NK-92 (cell line): ENCODE measurements around the gene KCNJ4.

Experiments used
- DNase-seq: peaks from one replicate; lab custom pipeline; 2025; ENCODE audit not compliant: unreplicated experiment; lab: John Stamatoyannopoulos, UW

KCNJ4 gene

GRCh38 chr22:38453066-38453672 is 1.8 kb downstream of the KCNJ4 start:
- no peak for DNase-seq

DNA sequence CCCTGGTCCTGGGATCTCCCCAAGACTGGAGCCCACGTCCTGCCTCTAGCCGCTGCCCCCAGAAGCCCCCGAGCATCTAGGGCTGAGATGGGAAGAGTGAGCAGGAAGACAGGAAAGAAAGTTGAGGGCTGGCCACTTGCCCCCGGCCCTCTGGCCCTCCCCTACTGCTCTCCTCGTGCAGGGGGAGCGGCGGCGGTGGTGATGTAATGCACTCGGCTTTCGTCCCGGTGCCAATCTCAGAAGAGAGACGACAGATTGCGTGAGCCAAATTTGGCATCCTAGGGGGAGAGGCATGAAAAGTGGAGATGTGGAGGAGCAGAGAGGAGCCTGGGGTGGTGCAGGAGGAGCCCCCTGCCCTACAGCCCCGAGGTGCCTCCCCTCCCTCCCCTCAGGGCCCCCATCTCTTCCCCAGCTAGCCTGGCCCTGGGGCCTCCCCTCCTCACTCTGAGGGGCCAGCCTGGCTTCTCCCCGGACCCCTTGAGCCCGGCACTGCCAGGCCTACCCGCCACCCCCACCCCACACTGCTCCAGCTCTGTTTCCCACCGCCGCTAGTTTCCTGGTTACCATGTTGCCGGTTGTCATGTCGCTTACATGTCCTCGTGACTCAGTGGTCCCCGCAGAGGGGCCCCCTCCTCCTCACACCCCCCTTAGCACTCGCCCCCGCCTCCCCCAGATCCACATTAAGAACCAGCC is 2.5 kb downstream of the KCNJ4 start:
- no peak for DNase-seq

GRCh38 chr22:38451864-38452263 is 3.1 kb downstream of the KCNJ4 start:
- no peak for DNase-seq

- no peak for DNase-seq
Observed at GRCh38 chr22:38451404-38451803, 3.6 kb downstream of the KCNJ4 start.

GRCh38 chr22:38450234-38450797 is 4.7 kb downstream of the KCNJ4 start:
- no peak for DNase-seq

GRCh38 chr22:38449776-38450175 is 5.2 kb downstream of the KCNJ4 start:
- no peak for DNase-seq

- DNase-seq = no peak
Observed at GRCh38 chr22:38448945-38449745, 5.9 kb downstream of the KCNJ4 start.

GRCh38 chr22:38446018-38446601 is 8.9 kb downstream of the KCNJ4 start:
- DNase-seq = no peak

- no peak for DNase-seq
Observed at GRCh38 chr22:38444783-38445182, 10.2 kb downstream of the KCNJ4 start.

GRCh38 chr22:38443628-38444521 is 11.1 kb downstream of the KCNJ4 start:
- no peak for DNase-seq

DNA sequence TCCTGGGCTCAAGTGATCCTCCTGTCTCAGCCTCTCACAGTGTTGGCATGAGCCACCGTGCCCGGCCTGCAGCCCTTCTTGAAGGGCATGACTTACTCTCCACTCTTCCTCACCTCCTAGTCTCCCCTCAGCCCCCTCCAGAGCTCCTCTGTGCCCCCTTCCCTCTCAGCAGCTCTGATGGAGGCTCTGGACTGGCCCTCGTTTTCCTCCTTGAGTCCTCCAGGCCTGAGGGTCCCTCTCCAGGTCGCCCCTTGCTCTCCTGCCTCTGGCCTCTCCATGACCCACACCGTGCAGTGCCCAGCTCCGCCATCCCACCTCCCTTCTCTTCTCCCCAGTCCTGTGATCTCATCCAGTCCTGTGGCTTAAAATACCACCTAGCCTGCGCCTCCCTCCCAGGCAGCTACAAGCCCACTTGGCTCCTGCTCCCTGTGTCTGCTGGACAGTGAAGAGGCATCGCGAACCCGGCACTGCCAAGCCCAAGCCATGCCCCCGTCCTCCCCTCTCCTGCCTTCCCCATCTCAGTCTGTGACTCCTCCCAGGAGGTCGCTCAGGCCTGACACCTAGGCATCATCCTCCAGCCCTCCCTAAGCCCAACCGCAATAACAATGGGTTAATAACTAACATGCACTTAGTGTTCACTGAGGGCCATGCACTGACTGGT is 11.9 kb downstream of the KCNJ4 start:
- DNase-seq = no peak

GRCh38 chr22:38441620-38442287 is 13.2 kb downstream of the KCNJ4 start:
- no peak for DNase-seq

DNA sequence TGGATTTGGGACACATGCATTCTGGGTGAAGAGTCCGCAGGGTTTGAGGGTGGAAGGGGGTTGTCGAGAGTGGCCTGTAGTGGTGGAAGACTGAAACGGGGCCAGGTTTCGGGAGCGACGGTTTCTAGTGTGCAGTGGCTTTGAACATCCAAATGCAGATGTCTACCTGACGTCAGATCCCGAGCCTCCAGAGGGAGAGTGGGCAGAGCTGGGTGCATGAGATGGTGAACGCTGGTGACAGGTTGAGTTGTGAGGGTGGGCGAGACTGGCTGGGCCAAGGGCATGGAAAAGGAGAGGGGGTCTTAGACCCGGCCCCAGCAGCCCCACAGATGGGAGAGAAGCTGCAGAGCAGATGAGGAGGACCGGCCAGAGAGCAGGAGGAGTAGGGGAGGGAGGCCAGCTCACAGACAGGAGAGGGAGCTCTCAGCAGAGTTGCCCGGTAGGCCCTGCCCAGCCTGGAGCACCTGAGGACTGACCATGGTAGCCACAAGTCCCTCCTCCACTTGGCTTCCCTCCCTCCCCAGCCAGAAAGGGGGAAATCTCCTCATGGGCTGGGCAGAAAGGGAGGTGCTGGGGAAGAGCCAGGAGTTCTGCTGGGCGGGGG is 14.2 kb downstream of the KCNJ4 start:
- no peak for DNase-seq

- no peak for DNase-seq
Observed at GRCh38 chr22:38437416-38437815, 17.6 kb downstream of the KCNJ4 start.

DNA sequence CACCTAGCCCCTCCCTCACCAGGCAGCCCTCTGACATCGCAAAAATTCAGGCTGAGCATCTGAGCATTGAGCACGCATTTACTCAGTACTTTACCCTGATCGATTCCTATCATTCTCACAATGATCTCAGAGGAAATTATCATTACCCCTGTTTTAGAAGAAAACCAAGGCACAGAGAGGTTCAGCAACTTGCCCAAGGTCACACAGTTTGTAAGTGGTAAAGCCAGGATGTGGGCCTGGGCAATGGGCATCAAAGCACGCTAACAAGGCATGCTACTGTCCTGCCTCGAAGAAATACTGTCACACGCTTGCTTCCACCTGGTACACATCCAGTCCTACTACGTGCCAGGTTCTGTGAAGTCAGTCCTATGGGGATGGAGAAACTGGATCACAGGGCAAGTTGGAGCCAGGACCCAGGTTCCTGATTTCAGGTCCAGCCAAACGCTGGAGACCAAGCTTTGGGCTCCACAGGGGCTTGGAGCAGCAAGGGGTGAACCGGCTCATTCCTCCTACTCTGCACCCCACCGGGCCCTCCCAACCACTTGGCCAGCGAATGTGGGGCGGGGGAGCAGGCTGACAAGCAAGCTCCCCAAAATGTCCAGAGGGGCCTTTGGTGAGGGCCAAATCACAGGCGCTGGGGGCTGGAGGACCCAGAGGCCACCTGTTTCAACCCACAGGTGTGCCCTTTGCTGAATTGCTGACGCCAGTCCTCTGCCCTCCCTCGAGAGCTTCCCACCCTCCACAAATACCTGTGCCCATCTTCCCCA is 18.2 kb downstream of the KCNJ4 start:
- no peak for DNase-seq

- no peak for DNase-seq
Observed at GRCh38 chr22:38435965-38436364, 19.0 kb downstream of the KCNJ4 start.

DNA sequence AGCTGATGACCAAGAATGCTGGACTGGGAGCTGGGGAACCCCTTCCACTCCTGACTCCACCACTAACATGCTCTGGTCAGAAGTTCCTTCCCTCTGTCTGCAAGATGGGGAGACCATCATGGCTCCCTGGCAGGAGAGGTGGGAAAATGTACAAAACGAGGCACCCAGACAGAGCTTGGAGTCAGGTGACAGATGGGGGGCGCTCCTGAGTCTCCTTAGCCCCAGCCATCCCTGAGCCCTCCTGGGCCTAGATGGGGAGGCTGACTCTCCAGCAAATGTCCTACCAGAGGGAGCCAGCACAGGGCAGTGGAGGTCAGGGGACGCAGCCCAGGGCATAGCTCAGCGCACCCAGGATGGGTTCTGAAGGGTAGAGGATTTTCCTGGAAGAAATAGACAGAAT is 20.0 kb downstream of the KCNJ4 start:
- DNase-seq = no peak

- DNase-seq = no peak
Observed at GRCh38 chr22:38433871-38434270, 21.1 kb downstream of the KCNJ4 start.
